RPMI8226 (cell line): ENCODE results near the gene NAT14.
A peak's percentile ranks its signal among the peaks of the same experiment; 100 is the strongest.
"Not testable (repeated sequence)": the region's sequence is repeated elsewhere in the genome, so short reads cannot be mapped to it uniquely, and the experiment has no call there.

Experiments
- DNase-seq: peaks from one replicate; pipeline ENCODE4 v3.0.0-alpha.2; 2015

The NAT14 gene, protein sequence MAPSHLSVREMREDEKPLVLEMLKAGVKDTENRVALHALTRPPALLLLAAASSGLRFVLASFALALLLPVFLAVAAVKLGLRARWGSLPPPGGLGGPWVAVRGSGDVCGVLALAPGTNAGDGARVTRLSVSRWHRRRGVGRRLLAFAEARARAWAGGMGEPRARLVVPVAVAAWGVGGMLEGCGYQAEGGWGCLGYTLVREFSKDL

GRCh38 chr19:55484593-55485438, at the start of gene NAT14:
Gene NAT14, plus strand, starts transcription at chr19:55485188. Its CDS starts 521 bp downstream, at chr19:55485709.
- peak; percentile 66 for DNase-seq

DNA sequence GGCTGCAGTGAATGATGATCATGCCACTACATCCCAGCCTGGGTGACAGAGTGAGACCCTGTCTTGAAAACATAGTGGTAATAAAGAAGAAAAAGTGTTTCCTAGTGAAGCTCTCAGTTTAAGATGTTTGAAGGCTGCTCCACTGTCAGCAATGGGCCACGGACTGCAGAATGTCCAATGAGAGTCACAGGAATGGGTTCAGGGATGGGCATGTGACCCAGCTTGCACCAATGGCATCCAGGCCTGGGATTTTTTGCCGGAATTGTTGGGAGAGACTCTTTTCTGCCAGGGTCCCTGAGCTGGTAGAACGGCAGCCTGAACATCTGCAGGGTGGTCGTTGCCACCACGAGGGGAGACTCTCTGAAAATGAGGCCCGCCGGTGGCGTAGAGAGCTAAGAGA, 48.1 kb upstream of the NAT14 start:
- no peak for DNase-seq

DNA sequence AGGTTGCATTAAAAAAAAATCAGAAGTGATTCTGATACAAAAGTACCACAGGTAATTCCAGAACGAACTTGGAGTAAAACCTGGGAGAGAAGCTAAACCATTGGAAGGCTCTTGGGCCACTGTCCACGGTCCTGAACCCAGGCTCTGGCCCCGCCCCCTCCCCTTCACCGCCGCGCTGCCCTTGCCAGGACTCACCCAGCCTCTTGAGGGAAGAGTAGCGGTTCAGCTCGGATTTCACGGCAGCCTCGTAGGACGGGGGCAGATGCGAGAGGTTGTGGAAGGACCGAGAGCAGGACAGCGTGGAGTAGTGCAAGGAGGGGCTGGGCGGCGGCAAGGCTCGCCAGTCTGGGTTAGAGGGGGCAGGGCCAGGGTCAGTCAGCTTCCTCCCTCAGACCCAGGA, 47.6 kb upstream of the NAT14 start:
- peak; percentile 72 for DNase-seq

- DNase-seq = no peak
Measured at GRCh38 chr19:55439052-55439451, 45.9 kb upstream of the NAT14 start.

- peak; percentile 42 for DNase-seq
Measured at GRCh38 chr19:55440411-55441105, 44.4 kb upstream of the NAT14 start.

DNA sequence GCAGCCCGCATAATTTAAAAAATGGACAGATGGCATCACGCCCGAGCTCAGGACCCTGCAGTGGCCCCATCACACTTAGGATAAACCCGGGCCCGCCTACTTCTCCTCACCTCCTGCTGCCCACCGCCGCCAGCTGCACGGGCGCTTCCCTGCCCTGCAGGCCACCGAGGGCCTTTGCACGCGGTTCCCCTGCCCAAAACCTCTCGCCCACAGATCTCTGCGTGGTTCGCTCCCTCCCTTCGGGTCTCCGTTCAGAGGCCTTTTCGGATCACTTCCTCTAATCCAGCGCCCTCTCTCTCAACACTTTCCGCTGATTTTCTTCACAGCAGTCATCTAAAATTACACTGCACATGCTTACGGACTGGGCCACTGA, 43.7 kb upstream of the NAT14 start:
- DNase-seq = peak; percentile 68

DNA sequence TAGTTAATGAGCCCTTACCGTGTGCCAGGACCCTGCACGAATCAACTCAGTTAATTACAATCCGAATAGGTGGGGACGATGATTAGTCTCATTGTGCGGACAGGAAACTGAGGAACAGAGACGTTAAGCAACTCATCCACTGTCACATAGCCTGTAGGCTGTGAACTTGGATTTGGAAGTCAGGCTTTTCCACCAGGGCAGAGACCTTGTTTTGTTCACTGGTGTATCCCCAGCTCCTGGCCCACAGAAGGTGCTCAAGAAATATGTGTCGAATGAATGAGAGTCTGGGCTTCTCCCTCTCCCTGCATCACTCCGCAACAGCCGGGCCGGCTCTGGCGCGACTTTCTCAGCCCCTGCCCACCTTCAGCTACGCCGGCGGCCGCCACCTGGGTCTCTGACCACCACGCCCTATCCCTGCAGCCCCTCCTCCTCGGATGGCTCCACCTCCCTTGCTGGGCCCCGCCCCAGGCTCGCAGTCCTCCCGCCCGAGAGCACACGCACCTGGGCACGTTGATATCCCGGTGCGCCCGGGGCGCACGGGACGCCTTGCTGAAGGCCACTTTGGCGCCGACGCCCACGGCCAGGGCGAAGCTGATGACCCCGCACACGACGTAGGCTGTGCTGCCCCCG, 43.2 kb upstream of the NAT14 start:
- DNase-seq = peak; percentile 81

GRCh38 chr19:55442372-55442961, 42.5 kb upstream of the NAT14 start:
- peak; percentile 71 for DNase-seq

- DNase-seq = peak; percentile 63
Measured at GRCh38 chr19:55443045-55443823, 41.8 kb upstream of the NAT14 start, which contains the start of gene SHISA7. Gene SHISA7, minus strand, starts transcription at chr19:55443300. Its CDS starts 437 bp downstream, at chr19:55442863.

DNA sequence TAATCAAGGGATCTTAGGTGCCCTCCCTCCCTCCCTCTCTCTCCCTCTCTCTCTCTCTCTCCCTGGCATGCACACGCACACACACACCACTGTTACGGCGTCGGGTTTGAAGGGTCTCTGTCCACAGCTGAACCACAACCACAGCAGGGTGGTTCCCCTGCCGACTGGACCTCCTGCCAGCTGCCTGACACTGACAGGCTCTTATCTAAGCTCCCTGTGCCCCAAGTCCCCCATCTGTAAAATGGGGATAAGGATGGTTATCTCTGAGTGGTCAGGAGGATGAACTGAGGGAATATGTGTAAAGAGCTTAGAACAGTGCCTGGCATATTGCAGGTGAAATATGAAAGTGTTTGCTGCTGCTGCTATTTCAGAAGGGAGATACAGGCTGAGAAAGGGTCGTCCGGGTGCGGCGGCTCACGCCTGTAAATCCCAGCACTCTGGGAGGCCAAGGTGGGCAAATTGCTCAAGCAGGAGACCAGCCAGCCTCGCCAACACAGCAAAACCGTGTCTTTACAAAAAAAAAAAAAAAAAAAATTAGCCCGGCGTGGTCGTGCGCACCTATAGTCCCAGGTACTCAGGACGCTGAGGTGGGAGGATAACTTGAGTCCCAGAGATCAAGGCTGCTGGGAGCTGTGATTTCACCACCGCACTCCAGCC, 41.0 kb upstream of the NAT14 start:
- no peak for DNase-seq

DNA sequence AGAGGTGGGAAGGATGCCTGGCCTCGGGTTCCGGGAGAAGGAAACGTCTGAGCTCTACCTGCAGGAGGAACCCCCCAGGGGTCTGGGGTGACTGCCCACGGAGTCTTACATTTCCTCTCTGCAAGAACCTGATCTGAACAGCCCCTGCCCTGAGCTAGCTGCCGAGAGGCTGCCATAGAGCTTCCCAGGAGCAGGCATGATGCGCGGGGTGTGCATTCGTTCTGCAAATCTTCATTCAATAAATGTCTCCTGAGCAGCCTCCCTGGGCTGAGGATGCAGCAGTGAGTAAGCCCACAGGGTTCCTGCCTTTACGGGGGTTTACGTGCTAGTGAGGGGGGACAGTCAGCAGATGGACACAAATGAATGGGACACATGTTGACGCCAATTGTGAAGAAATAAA, 40.3 kb upstream of the NAT14 start:
- no peak for DNase-seq

DNA sequence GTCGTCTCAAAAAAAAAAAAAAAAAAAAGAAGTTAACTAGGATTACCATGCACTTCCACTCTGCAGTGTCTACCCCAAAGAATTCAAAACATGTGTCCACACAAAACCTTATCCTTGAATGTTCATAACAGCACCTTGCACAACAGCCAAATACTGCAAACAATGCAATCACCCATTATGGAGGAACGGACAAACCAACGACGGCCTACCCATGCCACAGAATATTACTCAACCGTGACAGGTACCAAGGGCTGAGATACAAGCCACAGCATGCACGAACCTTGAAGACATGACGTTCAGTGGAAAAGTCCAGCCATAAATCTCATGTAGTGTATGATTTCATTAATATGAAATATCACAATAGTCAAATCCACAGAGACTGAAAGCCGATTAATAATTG, 38.9 kb upstream of the NAT14 start:
- DNase-seq = no peak

DNA sequence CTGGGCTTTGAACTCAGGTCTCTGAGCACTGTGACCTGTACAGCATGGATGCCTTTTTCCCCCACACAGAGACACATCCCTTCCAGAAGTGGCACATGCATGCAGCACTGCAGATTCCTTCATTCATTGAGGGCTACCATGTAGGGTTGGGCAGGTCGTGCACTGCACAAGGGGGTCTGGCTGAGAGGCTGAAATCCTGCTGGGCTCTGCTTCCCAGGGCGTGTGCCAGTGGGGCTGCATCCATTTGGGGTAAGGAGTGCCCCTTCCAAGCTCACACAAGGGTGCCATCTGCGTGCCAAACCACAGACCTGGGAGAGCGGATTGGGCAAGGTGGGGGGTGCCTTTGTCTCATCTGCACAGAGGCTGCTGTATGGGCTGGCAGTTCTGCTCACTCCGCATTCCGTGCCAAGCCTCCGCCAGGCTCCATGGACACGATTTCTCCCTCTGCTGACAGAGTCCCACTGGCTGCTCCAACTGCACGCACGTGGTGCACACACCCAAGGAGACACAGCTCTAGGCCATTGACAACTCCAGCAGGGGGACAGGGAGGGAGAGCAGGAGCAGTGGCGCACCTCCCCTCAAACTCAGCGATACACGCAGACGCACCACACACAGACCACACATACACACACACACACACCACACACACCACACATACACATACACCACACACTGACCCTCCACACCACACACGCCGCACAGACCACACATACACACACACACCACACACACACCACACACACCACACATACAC, 37.4 kb upstream of the NAT14 start:
- DNase-seq = peak; percentile 28

DNA sequence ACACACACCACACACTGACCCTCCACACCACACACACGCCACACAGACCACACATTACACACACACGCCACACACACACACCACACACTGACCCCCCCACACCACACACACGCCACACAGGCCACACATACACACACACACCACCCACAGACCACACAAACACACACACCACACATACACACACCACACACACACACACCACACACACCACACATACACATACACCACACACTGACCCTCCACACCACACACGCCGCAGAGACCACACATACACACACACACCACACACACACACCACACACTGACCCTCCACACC, 36.9 kb upstream of the NAT14 start:
- DNase-seq = not testable (repeated sequence)

DNA sequence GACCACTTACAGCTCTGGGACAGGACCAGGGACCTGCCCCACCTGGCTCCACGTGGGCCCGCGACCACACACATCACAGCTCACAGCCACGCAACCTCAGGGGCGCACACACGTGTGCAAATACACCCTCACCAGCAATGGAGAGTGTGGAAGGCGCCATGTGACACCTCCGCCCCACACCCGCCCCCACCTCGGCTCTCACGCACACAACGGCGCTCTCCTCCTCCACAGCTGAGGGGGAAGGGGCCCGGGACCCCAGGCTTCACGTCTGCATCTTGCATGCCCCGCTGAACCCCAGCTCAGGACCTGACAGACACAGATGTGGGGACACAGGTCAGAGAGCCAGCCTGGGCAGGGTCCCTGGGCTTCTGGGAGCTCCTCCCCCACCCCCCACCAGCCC, 35.5 kb upstream of the NAT14 start:
- DNase-seq = no peak

DNA sequence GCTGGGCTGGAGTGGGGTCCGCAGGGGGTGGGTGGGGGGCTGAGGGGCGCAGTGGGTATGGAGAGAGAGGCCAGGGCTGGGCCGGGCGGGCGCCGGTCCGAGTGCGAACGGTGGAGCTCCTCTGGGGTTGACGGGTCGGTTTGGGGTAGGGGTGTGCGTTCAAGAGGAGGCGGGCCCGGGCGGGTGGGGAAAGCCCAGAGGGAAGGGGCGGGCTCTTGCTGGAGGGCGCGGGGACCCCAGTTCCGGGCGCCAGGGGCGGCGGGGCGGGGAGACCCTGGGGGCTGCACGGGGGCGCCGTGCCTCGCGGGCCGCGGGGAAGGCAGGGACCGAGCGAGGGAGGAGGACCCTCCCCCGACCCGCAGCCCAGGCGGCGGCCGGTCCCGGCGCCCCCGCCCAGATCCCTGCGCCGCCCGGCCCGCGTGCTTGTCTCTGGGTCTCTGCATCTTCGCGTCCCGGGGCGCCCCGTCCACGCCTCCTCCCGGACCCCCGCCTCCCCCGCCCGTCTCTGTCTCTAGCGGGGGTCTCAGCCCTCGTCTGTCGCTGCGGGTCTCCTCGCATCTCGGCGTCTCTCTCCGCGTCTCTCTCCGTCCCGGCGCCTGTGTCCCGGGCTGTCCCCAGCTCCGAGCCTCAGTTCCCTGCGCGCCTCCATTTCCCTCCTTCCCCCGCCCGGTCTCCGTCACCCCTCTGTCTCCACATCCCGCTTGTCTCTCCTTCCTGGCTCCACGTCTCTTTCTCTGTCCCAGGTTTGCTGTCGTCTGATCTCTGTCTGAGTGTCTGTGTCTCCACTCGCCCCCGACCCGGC, 33.6 kb upstream of the NAT14 start:
- DNase-seq = no peak

GRCh38 chr19:55451965-55452748, 32.8 kb upstream of the NAT14 start:
- DNase-seq = no peak

DNA sequence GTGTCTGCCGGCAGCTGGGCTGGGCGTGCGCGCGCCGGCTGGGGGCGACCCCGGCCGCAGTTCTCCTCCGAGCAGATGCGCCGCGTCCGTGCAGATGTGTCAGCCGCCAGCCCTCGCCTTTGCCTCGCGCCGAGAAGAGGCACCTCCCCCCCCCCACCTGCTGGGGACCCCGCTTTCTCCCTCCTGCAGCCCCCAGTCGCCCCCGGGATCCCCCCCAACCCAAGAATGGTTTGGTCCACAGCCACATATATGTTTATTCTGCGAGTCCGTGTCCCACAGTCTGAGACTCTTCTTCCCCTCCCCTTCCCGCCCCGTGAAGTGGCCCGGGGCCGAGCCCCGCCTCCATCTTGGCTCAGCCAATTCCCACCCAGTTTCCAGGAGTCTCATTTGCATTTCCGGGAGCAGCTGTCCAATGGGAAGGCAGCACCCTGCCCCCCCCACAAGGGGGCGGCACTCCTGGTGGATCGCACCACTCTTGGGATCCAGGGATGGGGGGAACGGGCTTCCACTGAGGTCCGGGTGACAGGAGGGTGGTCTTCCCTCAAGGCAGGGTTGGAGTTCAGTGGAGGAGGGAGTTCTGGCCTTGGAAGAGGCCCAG, 32.1 kb upstream of the NAT14 start:
- DNase-seq = peak; percentile 48
